Melanocyte of skin (primary cell): ENCODE measurements around the gene PPP1R14C. TPM values are rescaled to one million over a fixed set of nuclear protein-coding genes. Genes with fewer than 3 reads are reported as not detected.

Experiments
- small RNA-seq, 2 donors: library from RNA; depleted of rRNA; stranded (forward); fragments of <200 nt; gene quantifications; one replicate each; pipeline ENCODE3, GENCODE V24; 2012
- total RNA-seq, 2 donors: library from RNA; depleted of rRNA; stranded (reverse); fragments of >200 nt; gene quantifications; 2 replicates each; pipeline ENCODE4 v1.2.3, GENCODE V29; 2012

The PPP1R14C gene, protein sequence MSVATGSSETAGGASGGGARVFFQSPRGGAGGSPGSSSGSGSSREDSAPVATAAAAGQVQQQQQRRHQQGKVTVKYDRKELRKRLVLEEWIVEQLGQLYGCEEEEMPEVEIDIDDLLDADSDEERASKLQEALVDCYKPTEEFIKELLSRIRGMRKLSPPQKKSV
- total RNA-seq, result not detected

DNA sequence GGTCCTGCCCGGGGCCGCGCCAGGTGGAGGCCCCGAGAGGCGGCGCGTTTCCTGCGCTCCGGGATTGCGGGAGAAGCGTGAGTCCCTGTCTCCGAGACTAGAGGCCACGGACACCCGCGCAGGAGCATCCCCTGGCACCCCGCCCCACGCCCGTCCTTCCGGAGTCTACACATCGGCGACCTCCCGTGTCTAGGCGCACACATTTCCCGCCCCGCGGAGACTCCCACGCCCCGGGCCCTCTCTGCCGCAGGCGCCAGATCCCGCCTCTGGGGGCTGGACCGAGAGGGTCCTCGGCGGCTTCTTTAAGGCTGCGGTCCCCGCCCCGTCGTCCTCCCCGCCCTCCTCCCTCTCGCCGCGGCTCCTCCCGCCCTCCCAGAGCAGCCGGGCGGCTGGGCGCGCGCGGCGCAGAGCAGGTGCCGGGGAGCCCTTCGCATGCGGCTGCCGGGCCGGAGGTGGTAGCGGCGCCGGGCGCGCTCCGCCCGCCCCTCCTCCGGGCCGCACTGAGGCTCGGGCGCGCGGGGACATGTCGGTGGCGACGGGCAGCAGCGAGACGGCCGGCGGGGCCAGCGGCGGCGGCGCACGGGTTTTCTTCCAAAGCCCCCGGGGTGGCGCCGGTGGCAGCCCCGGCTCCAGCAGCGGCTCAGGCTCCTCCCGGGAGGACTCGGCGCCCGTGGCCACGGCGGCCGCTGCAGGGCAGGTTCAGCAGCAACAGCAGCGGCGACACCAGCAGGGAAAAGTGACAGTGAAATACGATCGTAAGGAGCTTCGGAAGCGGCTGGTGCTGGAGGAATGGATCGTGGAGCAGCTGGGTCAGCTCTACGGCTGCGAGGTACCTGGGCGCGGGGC is at the start of gene PPP1R14C:
Gene PPP1R14C (plus strand): TSS at position 375 of the 846 bp plus-strand sequence. CDS start 149 bp downstream, at position 524.

Small RNA genes within 50 kb of the gene (small RNA-seq; reads per million reads assigned to genes)
- gene RF01210, result 0 to 0.04 reads per million in 2 donors

Other genes with a start within 250 kb of the PPP1R14C start
- gene RAET1E, start 244.9 kb upstream of the PPP1R14C start, total RNA-seq, result not detected
- under 1 TPM in 1 of 2 donors, not detected in 1; 0.33 TPM for gene RAET1G, start 219.9 kb upstream of the PPP1R14C start, total RNA-seq
- 1 to 10 TPM in 1 of 2 donors, under 1 TPM in 1; 0.69 to 2.0 TPM for gene ULBP2, start 201.0 kb upstream of the PPP1R14C start, total RNA-seq
- gene ULBP1, start 179.1 kb upstream of the PPP1R14C start, total RNA-seq, result under 1 TPM in 1 of 2 donors, not detected in 1; under 0.01 TPM
- not detected for gene RAET1L, start 117.5 kb upstream of the PPP1R14C start, total RNA-seq
- gene ULBP3, start 73.9 kb upstream of the PPP1R14C start, total RNA-seq, result 1 to 10 TPM; 1.0 to 5.0 TPM
- gene IYD, start 226.0 kb downstream of the PPP1R14C start, total RNA-seq, result not detected